Adipocyte (in vitro differentiated cells): ENCODE results near the gene SORCS2.

Source experiments
- DNase-seq: peaks from one replicate; pipeline ENCODE4 v3.0.0-alpha.2; 2015; ENCODE audit warnings: low read depth
- H3K27me3 ChIP-seq: replicated peaks from 2 replicates; pipeline ENCODE4 v1.7.0; 2013; ENCODE audit warnings: mild to moderate bottlenecking, low read length, moderate library complexity; ENCODE audit not compliant: control insufficient read depth, insufficient read depth
- H3K36me3 ChIP-seq: 2 replicates; pipeline ENCODE4 v1.7.0; 2013; ENCODE audit warnings: low read length, mild to moderate bottlenecking, moderate library complexity; ENCODE audit not compliant: control insufficient read depth, insufficient read depth, severe bottlenecking
- H3K4me1 ChIP-seq: 2 replicates; pipeline ENCODE4 v1.7.0; 2013; ENCODE audit warnings: mild to moderate bottlenecking, low read length, moderate library complexity; ENCODE audit not compliant: control insufficient read depth, insufficient read depth
- H3K4me3 ChIP-seq: 2 replicates; pipeline ENCODE4 v1.7.0; 2013; ENCODE audit warnings: mild to moderate bottlenecking, low read length, moderate library complexity
- H3K9ac ChIP-seq: 2 replicates; pipeline ENCODE4 v1.7.0; 2013; ENCODE audit warnings: mild to moderate bottlenecking, low read length, moderate library complexity
- H3K9me3 ChIP-seq: 2 replicates; pipeline ENCODE4 v1.7.0; 2013; ENCODE audit warnings: mild to moderate bottlenecking, low read length, moderate library complexity; ENCODE audit not compliant: control insufficient read depth

SORCS2 gene

DNA sequence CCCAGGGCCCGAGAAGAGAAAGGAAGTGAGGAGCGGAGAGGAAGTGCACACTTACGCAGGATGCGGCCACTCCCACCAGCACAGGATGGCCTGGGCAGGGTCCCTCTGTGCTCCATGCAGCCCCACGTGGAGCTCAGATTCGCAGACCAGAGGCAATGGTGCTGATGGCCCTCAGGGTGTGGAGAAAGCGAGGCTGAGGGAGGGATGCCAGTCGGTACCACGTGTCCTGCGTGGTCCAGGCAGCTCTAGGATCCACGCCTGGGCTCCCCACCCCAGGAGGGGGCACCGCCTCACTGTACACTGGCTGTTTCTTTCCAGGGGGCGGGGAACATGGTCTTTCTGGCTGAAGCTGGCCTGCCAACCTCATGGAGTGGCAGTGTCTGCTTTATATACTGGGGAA, 505.5 kb downstream of the SORCS2 start:
- DNase-seq = no peak
- Histone ChIP-seq H3K36me3 (no peaks in the 10 kb centered on the region), H3K27me3 (peaks cover 17% of the 10 kb centered on the region), H3K9me3 (no peaks in the 10 kb centered on the region), H3K4me1 (peaks cover 12% of the 10 kb centered on the region), H3K4me3 (no peak overlapping the region), H3K9ac (no peak overlapping the region)

DNA sequence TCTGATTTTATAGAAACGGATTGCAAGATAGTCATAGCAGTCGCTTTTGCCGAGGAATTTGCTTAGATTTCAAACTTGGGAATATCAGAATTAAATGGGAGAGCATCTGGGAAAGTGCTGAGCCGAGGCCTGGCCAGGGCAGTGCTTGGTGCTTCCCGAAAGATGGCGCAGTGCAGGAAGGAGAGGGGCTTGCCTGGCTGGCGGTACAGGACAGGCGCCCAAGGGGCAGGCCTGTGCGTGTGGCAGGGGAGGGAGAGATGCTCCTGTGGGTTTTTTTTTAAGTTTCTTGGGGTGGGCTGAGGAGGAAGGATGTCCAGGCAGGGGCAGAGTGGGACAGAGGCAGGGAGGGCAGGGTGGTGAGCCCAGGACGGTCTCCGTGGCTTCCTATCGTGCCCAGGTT, 506.2 kb downstream of the SORCS2 start:
- Histone ChIP-seq H3K4me3 (no peak overlapping the region), H3K9ac (peak overlapping the region; percentile 56), H3K36me3 (no peaks in the 10 kb centered on the region), H3K27me3 (peaks cover 17% of the 10 kb centered on the region), H3K4me1 (peaks cover 12% of the 10 kb centered on the region), H3K9me3 (no peaks in the 10 kb centered on the region)
- peak; percentile 8 for DNase-seq

DNA sequence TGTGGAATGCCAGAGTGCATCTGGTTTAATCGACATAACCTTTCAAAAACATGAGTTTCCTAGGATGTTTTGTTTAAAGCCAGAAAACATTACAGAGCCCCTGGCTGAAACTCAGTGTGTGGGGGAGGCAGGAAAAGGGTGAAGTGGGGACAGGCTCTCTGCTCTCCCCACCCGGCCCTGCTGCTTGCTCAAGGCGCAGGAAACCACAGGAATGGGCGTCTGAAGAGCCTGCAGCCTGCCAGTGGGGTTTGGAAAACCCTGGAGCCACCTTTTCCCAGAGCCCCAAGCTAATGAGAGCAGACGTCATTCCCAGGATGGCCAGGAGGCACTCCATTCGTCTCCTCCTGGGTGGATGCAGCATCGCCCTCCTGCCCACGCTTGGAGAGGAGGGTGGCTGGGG, 506.7 kb downstream of the SORCS2 start:
- no peak overlapping the region for H3K4me3 ChIP-seq
- peaks cover 12% of the 10 kb centered on the region for H3K4me1 ChIP-seq
- H3K27me3 ChIP-seq = peaks cover 17% of the 10 kb centered on the region
- H3K36me3 ChIP-seq = no peaks in the 10 kb centered on the region
- peak overlapping the region; percentile 56 for H3K9ac ChIP-seq
- DNase-seq = peak; percentile 72
- no peaks in the 10 kb centered on the region for H3K9me3 ChIP-seq

DNA sequence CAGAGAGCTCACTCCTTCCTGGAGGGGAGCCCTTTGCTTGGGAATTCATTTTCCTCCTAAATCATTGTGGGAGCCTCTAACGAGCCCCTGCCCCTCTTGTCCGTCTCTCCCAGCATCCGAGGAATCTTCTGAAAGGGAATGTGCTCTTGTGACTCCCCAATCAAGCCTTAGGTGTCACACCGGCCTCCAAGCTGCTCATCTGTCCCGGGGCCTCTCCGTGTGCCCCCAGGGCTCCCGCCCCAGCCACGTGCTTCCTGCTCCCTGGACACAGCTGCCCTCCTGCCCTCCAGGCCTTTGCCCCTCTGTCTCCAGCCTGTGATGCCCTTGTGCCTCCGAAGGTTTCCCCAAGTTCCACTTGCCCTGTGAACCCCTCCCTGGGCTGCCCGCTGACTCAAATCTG, 507.5 kb downstream of the SORCS2 start:
- no peak overlapping the region for H3K4me3 ChIP-seq
- H3K36me3 ChIP-seq = no peaks in the 10 kb centered on the region
- peaks cover 17% of the 10 kb centered on the region for H3K27me3 ChIP-seq
- H3K9ac ChIP-seq = no peak overlapping the region
- no peak for DNase-seq
- H3K4me1 ChIP-seq = peaks cover 12% of the 10 kb centered on the region
- H3K9me3 ChIP-seq = no peaks in the 10 kb centered on the region

DNA sequence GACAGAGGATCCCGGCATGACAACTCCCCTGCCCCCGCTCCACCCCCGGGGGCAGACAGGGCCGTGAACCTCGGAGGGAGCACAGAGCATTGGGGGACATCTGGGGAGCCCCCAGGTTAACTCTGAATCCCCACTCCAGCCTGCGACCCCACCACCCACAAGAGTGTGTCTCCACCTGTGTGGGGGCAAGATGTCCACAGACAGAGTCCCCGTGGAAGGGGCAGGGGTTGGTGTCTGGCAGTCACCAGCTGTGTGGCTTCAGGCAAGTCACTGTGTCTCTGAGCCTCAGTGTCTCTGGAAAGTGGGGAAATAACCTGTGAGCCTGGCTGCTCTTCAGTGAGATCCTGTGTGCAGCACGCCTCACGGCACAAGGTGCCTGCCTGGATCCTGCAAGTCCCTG, 508.3 kb downstream of the SORCS2 start:
- DNase-seq = no peak
- H3K4me3 ChIP-seq = no peak overlapping the region
- H3K4me1 ChIP-seq = peaks cover 12% of the 10 kb centered on the region
- H3K9ac ChIP-seq = no peak overlapping the region
- H3K27me3 ChIP-seq = peaks cover 17% of the 10 kb centered on the region
- H3K9me3 ChIP-seq = no peaks in the 10 kb centered on the region
- H3K36me3 ChIP-seq = no peaks in the 10 kb centered on the region

DNA sequence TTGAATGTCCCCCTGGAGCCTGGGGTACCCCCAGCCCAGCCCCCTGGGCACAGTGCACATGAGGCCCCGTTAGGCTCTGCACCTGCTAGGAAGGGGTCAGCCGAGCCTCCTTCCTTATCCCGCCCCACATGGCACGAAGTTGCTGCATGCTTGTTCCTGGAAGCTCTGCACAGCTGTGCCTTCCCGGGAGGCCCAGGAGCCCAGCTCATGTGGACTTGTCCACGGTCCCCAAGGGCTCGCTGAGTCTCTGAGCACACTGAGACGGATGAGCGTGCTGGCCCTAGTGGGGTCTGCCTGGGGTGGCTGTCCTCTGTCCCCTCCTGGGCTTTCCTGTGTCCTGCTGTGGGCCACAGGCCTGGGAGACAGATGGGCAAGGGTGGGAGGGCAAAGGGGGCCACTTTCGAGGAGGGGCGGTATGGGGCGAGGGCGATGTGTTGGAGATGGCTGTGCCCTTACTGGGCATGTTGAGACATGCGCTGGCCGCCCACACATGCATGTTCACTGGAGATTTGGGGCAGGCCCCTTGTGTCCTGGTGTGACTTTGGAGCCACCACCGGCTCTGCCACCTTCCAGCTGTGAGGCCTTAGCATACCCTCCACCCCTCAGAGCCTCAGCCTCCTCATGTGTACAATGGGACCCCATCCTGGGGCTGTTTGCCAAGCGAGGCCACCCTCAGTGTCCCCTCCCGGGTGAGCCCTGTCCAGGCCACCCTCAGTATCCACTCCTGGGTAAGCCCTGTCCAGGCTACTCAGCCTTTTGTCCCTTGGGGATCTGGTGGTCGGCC, 509.7 kb downstream of the SORCS2 start:
- peaks cover 12% of the 10 kb centered on the region for H3K4me1 ChIP-seq
- peaks cover 11% of the 10 kb centered on the region for H3K27me3 ChIP-seq
- H3K4me3 ChIP-seq = no peak overlapping the region

DNA sequence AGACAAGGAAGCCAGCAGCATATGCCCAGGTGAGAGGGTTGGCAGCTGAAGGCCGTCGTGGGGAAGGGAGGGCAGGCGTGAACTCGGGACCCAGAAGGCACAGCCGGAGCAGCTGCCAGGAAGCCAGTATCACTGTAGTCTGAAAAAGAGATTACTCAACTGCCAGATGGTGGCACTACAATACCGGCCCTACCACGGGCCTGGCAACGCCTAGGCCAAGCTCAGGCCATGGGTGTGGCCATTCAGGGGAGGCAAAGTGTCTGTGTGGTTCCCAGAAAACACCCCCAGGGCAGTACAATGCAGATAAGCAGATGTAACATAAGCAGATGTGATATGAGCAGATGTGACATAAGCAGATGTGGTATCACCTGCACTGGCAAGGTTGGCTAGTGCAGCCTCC, 511.4 kb downstream of the SORCS2 start:
- no peaks in the 10 kb centered on the region for H3K9me3 ChIP-seq
- H3K4me3 ChIP-seq = no peak overlapping the region
- DNase-seq = no peak
- H3K4me1 ChIP-seq = peaks cover 10% of the 10 kb centered on the region
- no peak overlapping the region for H3K9ac ChIP-seq
- peaks cover 7% of the 10 kb centered on the region for H3K27me3 ChIP-seq
- no peaks in the 10 kb centered on the region for H3K36me3 ChIP-seq

More for the DNA sequence above, 509.7 kb downstream of the SORCS2 start:
- no peak for DNase-seq
- H3K9ac ChIP-seq = no peak overlapping the region
- H3K36me3 ChIP-seq = no peaks in the 10 kb centered on the region
- H3K9me3 ChIP-seq = no peaks in the 10 kb centered on the region

DNA sequence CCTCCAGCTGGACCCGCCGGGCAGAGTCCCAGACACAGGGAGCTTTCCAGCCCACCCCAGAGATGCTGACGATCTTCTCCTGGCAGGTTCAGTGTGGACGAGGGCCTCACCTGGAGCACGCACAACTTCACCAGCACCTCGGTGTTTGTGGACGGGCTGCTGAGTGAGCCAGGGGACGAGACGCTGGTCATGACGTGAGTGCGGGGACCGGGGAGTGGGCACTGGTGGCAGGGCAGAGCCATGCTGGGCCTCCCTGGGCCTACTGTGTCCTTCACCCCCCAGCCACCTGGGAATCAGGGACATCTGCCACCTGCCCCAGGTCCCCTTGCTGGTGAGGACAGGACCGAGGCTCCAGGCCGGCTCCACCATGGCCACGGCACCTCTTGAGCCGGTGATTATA, 511.8 kb downstream of the SORCS2 start:
- Histone ChIP-seq H3K9ac (no peak overlapping the region), H3K4me1 (peaks cover 7% of the 10 kb centered on the region), H3K4me3 (no peak overlapping the region), H3K36me3 (no peaks in the 10 kb centered on the region), H3K9me3 (no peaks in the 10 kb centered on the region), H3K27me3 (peaks cover 9% of the 10 kb centered on the region)
- no peak for DNase-seq

DNA sequence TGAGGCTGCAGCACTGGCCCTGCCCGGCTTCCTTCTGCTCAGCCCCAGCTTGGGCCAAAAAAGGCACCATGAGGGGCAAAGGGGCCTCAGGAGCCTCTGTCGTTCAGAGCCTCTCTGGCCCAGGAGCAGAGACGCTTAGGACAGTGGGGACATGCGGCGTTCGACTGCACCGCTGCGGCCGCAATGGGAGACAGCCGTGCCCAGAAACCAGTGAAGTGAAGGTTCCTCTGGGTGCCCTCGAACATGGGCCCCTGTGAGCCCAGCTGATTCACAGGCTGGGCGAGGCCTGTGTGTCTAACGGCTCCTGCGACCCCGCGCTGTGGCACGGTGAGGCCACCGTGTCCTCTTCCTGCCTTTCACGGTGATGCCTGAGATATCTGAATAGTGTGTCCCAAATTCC, 512.3 kb downstream of the SORCS2 start:
- Histone ChIP-seq H3K9me3 (no peaks in the 10 kb centered on the region), H3K4me3 (no peak overlapping the region), H3K9ac (no peak overlapping the region), H3K36me3 (no peaks in the 10 kb centered on the region), H3K27me3 (peaks cover 14% of the 10 kb centered on the region), H3K4me1 (peaks cover 2% of the 10 kb centered on the region)
- no peak for DNase-seq

DNA sequence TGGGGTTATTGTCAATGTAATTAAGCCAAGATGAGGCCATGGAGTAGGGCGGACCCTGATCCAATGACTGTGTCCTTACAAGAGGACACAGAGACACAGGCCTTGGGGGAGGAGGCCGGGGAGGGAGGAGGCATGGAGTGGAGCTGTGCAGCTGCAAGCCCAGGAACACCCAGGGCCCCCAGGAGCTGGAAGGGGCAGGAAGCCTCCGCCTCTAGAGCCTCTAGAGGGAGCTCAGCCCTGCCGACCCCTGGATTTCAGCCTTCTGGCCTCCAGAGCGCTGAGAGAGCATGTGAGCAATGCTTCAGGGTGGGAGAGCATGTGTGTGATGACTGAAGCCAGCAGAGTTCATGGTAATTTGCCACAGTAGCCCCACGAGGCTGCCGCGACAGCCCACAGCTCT, 512.7 kb downstream of the SORCS2 start:
- no peaks in the 10 kb centered on the region for H3K9me3 ChIP-seq
- peaks cover 16% of the 10 kb centered on the region for H3K27me3 ChIP-seq
- H3K4me1 ChIP-seq = no peaks in the 10 kb centered on the region
- H3K36me3 ChIP-seq = no peaks in the 10 kb centered on the region
- no peak for DNase-seq
- no peak overlapping the region for H3K4me3 ChIP-seq
- no peak overlapping the region for H3K9ac ChIP-seq

DNA sequence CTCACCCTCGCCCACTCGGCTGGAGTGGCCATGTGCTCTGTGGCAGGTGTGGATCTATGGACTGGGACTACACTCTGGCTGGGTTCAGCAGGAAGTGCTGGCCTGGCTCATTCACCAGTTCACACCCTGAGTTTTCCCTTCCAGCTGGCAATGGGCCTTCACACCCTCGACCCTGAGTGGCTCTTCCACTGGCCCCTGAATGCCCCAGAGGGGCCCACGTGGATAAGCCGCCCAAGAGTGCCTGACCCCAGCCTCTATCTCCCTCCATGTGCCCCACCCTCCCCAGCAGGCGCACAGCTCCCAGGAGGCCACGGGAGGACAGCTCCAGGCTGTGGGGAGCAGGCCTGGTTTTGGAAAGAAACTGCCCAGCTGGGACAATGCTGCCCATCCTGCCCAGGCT, 513.3 kb downstream of the SORCS2 start:
- no peak overlapping the region for H3K9ac ChIP-seq
- peaks cover 12% of the 10 kb centered on the region for H3K27me3 ChIP-seq
- H3K9me3 ChIP-seq = no peaks in the 10 kb centered on the region
- no peak for DNase-seq
- no peak overlapping the region for H3K4me3 ChIP-seq
- H3K4me1 ChIP-seq = no peaks in the 10 kb centered on the region
- no peaks in the 10 kb centered on the region for H3K36me3 ChIP-seq

DNA sequence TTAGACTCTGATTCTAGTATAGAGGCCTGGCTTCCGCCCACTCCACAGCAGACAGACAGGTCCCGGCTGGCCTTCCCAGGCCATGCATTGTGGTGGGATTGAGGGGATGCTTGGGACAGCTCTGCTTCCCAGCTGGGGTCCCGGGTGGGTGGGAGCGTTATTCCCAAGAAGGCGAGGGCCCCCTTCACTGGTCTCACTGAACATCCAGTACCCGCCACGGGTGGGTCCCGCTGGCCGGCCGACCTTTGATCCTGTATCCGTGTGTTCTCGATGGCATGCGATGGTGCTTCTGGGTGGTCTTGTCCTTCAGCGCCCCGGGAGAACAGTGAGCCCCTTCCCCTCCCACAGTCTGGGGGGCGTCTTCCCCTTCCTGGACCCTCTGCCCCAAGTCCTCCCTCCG, 515.9 kb downstream of the SORCS2 start:
- H3K27me3 ChIP-seq = peaks cover 10% of the 10 kb centered on the region
- no peaks in the 10 kb centered on the region for H3K9me3 ChIP-seq
- H3K4me1 ChIP-seq = no peaks in the 10 kb centered on the region
- no peak overlapping the region for H3K4me3 ChIP-seq
- no peak overlapping the region for H3K9ac ChIP-seq
- no peaks in the 10 kb centered on the region for H3K36me3 ChIP-seq
- DNase-seq = no peak
